Endothelial cell of umbilical vein (primary cell): ENCODE results near the gene GALNT14.

Source experiments
- EZH2 ChIP-seq: IDR thresholded peaks from 2 replicates; pipeline ENCODE4 v1.6.1; 2012; ENCODE audit warnings: borderline replicate concordance, low read depth, mild to moderate bottlenecking, moderate library complexity, low read length, inconsistent platforms; ENCODE audit not compliant: severe bottlenecking
- FOS ChIP-seq: IDR thresholded peaks from 2 replicates; pipeline ENCODE4 v1.6.1; 2011; ENCODE audit warnings: mild to moderate bottlenecking, low read length, moderate library complexity, borderline replicate concordance; ENCODE audit not compliant: insufficient read depth
- GATA2 ChIP-seq: IDR thresholded peaks from 2 replicates; pipeline ENCODE4 v1.7.0; 2011; ENCODE audit warnings: low read depth, mild to moderate bottlenecking, moderate library complexity, mixed read lengths, low read length; ENCODE audit not compliant: insufficient read length, insufficient read depth
- JUN ChIP-seq: IDR thresholded peaks from 2 replicates; pipeline ENCODE4 v1.6.1; 2011; ENCODE audit warnings: borderline replicate concordance, low read depth; ENCODE audit not compliant: insufficient read length, insufficient read depth
- MYC ChIP-seq: IDR thresholded peaks from one replicate; pipeline ENCODE4 v1.6.1; 2011; ENCODE audit warnings: mild to moderate bottlenecking, low read depth, low read length
- POLR2A ChIP-seq: IDR thresholded peaks from 2 replicates; pipeline ENCODE4 v1.6.1; 2012; ENCODE audit warnings: low read depth, mild to moderate bottlenecking, control low read depth, low read length
- POLR2AphosphoS5 ChIP-seq: IDR thresholded peaks from 2 replicates; pipeline ENCODE4 v1.6.1; 2012; ENCODE audit warnings: low read depth, mild to moderate bottlenecking, control low read depth, low read length, moderate library complexity; ENCODE audit not compliant: insufficient read depth
- TF ChIP-seq, protein P1 (sequence below), 2 donors: IDR thresholded peaks; 1 replicate in 1 of 2; 2 replicates in 1 of 2; pipeline ENCODE4 v1.5.1; 2011; ENCODE audit warnings: low read length in 2 of 2, mild to moderate bottlenecking in 2 of 2, moderate library complexity in 2 of 2, control low read depth in 1 of 2, inconsistent platforms in 1 of 2, low read depth in 1 of 2; ENCODE audit not compliant: insufficient read depth in 1 of 2; ENCODE audit errors: extremely low read depth in 1 of 2
- TF ChIP-seq, protein P2 (sequence below): IDR thresholded peaks from 2 replicates; pipeline ENCODE4 v1.6.1; 2011; ENCODE audit not compliant: insufficient read depth, insufficient read length

DNA sequence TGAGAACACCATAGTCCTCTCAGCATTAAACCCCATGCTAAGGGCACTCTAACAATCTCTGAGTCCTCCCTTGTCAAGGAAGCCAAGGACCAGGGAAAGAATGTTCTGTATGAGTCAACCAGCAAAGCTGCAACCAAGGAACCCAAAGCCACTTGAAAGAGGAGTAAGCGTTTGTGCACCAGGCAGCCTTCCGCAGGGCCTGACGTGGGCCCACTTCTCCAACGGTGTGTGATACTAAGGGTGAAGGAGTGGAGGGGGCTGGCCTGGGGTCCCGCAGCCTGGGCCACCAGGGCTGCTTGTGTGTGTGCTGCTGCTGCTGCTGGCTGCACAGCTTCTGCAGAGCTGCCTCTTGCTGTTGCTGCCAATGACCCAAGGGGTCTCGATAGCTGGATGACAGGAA, 30.1 kb upstream of the GALNT14 start:
- TF ChIP-seq, protein P1, sequence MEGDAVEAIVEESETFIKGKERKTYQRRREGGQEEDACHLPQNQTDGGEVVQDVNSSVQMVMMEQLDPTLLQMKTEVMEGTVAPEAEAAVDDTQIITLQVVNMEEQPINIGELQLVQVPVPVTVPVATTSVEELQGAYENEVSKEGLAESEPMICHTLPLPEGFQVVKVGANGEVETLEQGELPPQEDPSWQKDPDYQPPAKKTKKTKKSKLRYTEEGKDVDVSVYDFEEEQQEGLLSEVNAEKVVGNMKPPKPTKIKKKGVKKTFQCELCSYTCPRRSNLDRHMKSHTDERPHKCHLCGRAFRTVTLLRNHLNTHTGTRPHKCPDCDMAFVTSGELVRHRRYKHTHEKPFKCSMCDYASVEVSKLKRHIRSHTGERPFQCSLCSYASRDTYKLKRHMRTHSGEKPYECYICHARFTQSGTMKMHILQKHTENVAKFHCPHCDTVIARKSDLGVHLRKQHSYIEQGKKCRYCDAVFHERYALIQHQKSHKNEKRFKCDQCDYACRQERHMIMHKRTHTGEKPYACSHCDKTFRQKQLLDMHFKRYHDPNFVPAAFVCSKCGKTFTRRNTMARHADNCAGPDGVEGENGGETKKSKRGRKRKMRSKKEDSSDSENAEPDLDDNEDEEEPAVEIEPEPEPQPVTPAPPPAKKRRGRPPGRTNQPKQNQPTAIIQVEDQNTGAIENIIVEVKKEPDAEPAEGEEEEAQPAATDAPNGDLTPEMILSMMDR (IDR thresholded peaks at IDR 0.05; ENCODE audit: extremely low read depth in 1 of 2, insufficient read depth in 1 of 2, low read depth in 1 of 2, low read length in 2 of 2), result no peak
- TF ChIP-seq GATA2, result no peak
- TF ChIP-seq EZH2, result no peak
- TF ChIP-seq POLR2AphosphoS5, result no peak
- no peak for TF ChIP-seq POLR2A
- TF ChIP-seq, protein P2, sequence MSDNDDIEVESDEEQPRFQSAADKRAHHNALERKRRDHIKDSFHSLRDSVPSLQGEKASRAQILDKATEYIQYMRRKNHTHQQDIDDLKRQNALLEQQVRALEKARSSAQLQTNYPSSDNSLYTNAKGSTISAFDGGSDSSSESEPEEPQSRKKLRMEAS, result no peak
- no peak for TF ChIP-seq FOS
- TF ChIP-seq JUN, result no peak
- TF ChIP-seq MYC, result no peak
